ENCODE results near the gene MYCBP. TPM values are rescaled to one million over a fixed set of nuclear protein-coding genes. Genes with fewer than 3 reads are reported as not detected.

Gene MYCBP
- total and polyA plus RNA-seq, 5 donors from 2014 or later, result 8.3 to 68.6 (median 63.0) TPM

DNA sequence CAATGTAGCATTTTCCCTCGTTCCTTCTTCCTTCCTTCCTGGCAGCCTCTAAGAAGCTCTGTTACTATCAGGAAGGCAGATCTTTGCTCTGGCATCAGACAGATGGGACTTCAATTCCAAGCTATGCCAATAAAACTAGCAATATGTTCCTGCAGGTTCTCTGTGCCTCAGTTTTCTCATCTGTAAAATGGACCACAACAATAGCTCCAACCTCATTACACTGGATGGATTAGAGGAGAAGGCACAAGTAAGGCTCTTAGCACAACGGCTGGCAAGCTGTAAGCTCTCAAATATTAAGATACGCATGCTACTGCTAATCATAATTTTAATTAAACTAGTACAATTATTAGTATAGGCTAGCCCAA is 40.8 kb downstream of the MYCBP start:
- no peak for ATAC-seq (ENCODE audit: low read depth in 2 of 2)
- Histone ChIP-seq H3K27me3 (ENCODE audit: control insufficient read depth, insufficient read depth, low read length) (peaks cover 3% of the 10 kb centered on the region), H3K36me3 (ENCODE audit: control insufficient read depth, insufficient read depth, low read length) (no peaks in the 10 kb centered on the region), H3K4me3 (ENCODE audit: low read depth, low read length) (no peak overlapping the region), H3K27ac (ENCODE audit: insufficient read depth, low read length, poor library complexity, severe bottlenecking) (no peak overlapping the region), H3K9me3 (ENCODE audit: control insufficient read depth in 2 of 2, low read length in 2 of 2) (no peaks in the 10 kb centered on the region), H3K4me1 (ENCODE audit: control insufficient read depth, insufficient read depth, low read length, poor library complexity, severe bottlenecking) (no peaks in the 10 kb centered on the region)
- H3K9me3 Mint-ChIP-seq, result no peaks in the 10 kb centered on the region
- H3K27me3 Mint-ChIP-seq, result peaks cover 25% of the 10 kb centered on the region
- no peak overlapping the region for H3K27ac Mint-ChIP-seq
- peaks cover 0 to 6% (median 0%) of the 10 kb centered on the region in 4 donors for H3K4me1 Mint-ChIP-seq
- no peak for DNase-seq
- H3K4me3 Mint-ChIP-seq, result no peak overlapping the region
- no peaks in the 10 kb centered on the region for H3K36me3 Mint-ChIP-seq

DNA sequence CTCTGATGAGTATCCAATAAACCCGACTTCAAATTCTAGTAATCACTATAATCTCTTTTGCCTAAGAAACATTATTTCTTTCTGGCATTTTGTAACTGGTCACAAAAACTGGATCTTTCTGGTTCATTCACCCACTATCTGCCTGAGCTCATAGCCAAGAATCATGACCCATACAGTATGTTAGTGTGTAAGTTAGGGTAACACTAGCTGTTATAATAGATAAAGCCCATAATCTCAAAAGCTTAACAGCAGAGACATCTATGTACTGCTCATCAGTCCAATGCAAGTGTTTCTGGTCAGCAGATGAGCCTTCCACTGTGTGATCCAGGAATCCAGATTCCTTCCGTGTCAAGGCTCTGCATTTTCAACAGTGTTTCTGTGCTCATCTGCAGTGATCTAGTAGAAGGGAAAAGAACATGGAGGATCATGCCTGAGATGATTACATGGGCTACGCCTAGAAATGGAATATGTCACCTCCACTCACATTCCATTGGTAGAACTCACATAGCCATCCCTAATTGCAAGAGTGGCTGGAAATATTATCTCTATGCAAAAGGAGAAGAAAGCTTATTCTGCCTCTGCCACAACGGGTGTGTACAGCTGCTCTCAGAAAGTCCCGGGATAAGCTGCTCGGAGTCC is 41.3 kb downstream of the MYCBP start:
- H3K27me3 Mint-ChIP-seq, result peaks cover 30% of the 10 kb centered on the region
- H3K36me3 ChIP-seq (ENCODE audit: control insufficient read depth, insufficient read depth, low read length), result no peaks in the 10 kb centered on the region
- no peak overlapping the region for H3K27ac Mint-ChIP-seq
- no peak overlapping the region for H3K27ac ChIP-seq (ENCODE audit: insufficient read depth, low read length, poor library complexity, severe bottlenecking)
- no peak for ATAC-seq (ENCODE audit: low read depth in 2 of 2)
- H3K27me3 ChIP-seq (ENCODE audit: control insufficient read depth, insufficient read depth, low read length), result peaks cover 3% of the 10 kb centered on the region
- no peaks in the 10 kb centered on the region for H3K9me3 ChIP-seq (ENCODE audit: control insufficient read depth in 2 of 2, low read length in 2 of 2)
- no peak overlapping the region for H3K4me3 Mint-ChIP-seq
- H3K9me3 Mint-ChIP-seq, result no peaks in the 10 kb centered on the region
- H3K4me3 ChIP-seq (ENCODE audit: low read depth, low read length), result no peak overlapping the region
- DNase-seq, result no peak
- no peaks in the 10 kb centered on the region for H3K4me1 ChIP-seq (ENCODE audit: control insufficient read depth, insufficient read depth, low read length, poor library complexity, severe bottlenecking)
- H3K36me3 Mint-ChIP-seq, result no peaks in the 10 kb centered on the region
- H3K4me1 Mint-ChIP-seq, result peaks cover 0 to 6% (median 0%) of the 10 kb centered on the region in 4 donors

DNA sequence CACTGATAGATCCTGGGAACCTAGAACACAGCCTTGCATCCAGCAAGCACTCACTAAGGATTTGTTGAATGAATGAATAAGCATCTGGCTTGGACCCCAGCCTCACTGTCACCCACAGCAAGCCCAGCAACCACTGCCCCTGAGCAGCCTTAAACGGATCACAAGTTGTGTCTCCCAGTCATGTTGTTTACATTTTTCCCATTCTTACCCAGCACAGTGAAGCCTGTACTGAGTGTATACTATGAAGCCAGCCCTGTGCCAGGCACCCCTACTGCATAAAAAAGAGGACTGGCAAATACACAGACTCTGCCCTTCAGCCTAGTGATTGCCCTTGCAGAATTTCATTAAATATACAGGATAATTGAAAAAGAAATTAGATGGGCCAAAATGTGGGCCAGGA is 43.8 kb downstream of the MYCBP start:
- Histone ChIP-seq H3K9me3 (ENCODE audit: control insufficient read depth in 2 of 2, low read length in 2 of 2) (no peaks in the 10 kb centered on the region), H3K27me3 (ENCODE audit: control insufficient read depth, insufficient read depth, low read length) (peaks cover 5% of the 10 kb centered on the region), H3K27ac (ENCODE audit: insufficient read depth, low read length, poor library complexity, severe bottlenecking) (no peak overlapping the region), H3K4me1 (ENCODE audit: control insufficient read depth, insufficient read depth, low read length, poor library complexity, severe bottlenecking) (no peaks in the 10 kb centered on the region), H3K36me3 (ENCODE audit: control insufficient read depth, insufficient read depth, low read length) (no peaks in the 10 kb centered on the region), H3K4me3 (ENCODE audit: low read depth, low read length) (no peak overlapping the region)
- H3K4me1 Mint-ChIP-seq, result no peaks in the 10 kb centered on the region
- H3K36me3 Mint-ChIP-seq, result no peaks in the 10 kb centered on the region
- H3K27me3 Mint-ChIP-seq, result peaks cover 49% of the 10 kb centered on the region
- no peak for ATAC-seq (ENCODE audit: low read depth in 2 of 2)
- H3K27ac Mint-ChIP-seq, result no peak overlapping the region
- no peak overlapping the region for H3K4me3 Mint-ChIP-seq
- no peak for DNase-seq
- no peaks in the 10 kb centered on the region for H3K9me3 Mint-ChIP-seq

DNA sequence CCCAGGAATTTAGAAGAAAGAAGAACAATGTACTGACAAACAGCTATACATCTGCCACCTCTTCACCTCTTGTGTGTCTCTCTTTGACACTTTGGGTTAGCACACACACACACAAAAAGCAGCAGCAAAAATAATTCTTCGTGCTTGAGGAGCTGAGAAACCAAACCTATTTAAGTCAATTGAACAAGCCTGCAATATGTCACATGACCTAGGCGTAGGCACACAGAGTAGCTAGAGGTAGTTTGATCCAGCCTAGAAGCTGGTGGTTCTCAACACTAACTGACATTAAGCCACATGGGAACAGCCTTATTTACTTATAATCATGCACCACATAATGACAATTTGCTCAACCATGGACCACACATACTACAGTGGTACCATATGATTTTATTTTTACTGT is 45.8 kb downstream of the MYCBP start:
- no peak for DNase-seq
- Mint-ChIP-seq H3K9me3 (no peaks in the 10 kb centered on the region), H3K4me1 (no peaks in the 10 kb centered on the region), H3K36me3 (no peaks in the 10 kb centered on the region), H3K4me3 (no peak overlapping the region), H3K27ac (no peak overlapping the region), H3K27me3 (peaks cover 60% of the 10 kb centered on the region)
- Histone ChIP-seq H3K36me3 (ENCODE audit: control insufficient read depth, insufficient read depth, low read length) (no peaks in the 10 kb centered on the region), H3K9me3 (ENCODE audit: control insufficient read depth in 2 of 2, low read length in 2 of 2) (no peaks in the 10 kb centered on the region), H3K4me1 (ENCODE audit: control insufficient read depth, insufficient read depth, low read length, poor library complexity, severe bottlenecking) (no peaks in the 10 kb centered on the region), H3K27ac (ENCODE audit: insufficient read depth, low read length, poor library complexity, severe bottlenecking) (no peak overlapping the region), H3K4me3 (ENCODE audit: low read depth, low read length) (no peak overlapping the region), H3K27me3 (ENCODE audit: control insufficient read depth, insufficient read depth, low read length) (peaks cover 5% of the 10 kb centered on the region)
- no peak for ATAC-seq (ENCODE audit: low read depth in 2 of 2)

DNA sequence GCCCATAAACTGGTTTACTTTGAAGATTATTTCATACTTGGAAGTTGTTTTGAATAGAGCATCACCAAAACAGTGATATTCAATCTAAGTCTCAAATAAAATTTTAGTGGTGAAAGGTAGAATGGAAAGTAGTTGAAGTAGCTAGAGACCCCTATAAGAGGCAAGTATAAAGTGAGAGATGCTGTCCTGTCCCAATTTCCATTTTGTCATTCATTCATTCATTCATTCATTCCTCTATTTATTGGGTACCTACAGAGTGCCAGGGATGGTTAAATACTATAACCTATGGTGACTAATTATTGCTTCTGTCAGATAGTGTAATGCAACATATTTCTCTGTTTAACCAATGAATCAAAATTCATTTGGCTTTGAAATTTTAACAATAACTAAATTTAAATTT is 46.3 kb downstream of the MYCBP start:
- DNase-seq, result no peak
- no peaks in the 10 kb centered on the region for H3K4me1 Mint-ChIP-seq
- no peaks in the 10 kb centered on the region for H3K9me3 Mint-ChIP-seq
- H3K27ac Mint-ChIP-seq, result no peak overlapping the region
- no peak for ATAC-seq (ENCODE audit: low read depth in 2 of 2)
- Histone ChIP-seq H3K4me1 (ENCODE audit: control insufficient read depth, insufficient read depth, low read length, poor library complexity, severe bottlenecking) (no peaks in the 10 kb centered on the region), H3K36me3 (ENCODE audit: control insufficient read depth, insufficient read depth, low read length) (no peaks in the 10 kb centered on the region), H3K27me3 (ENCODE audit: control insufficient read depth, insufficient read depth, low read length) (peaks cover 5% of the 10 kb centered on the region), H3K27ac (ENCODE audit: insufficient read depth, low read length, poor library complexity, severe bottlenecking) (no peak overlapping the region), H3K9me3 (ENCODE audit: control insufficient read depth in 2 of 2, low read length in 2 of 2) (no peaks in the 10 kb centered on the region), H3K4me3 (ENCODE audit: low read depth, low read length) (no peak overlapping the region)
- H3K27me3 Mint-ChIP-seq, result peaks cover 65% of the 10 kb centered on the region
- H3K36me3 Mint-ChIP-seq, result no peaks in the 10 kb centered on the region
- H3K4me3 Mint-ChIP-seq, result no peak overlapping the region

DNA sequence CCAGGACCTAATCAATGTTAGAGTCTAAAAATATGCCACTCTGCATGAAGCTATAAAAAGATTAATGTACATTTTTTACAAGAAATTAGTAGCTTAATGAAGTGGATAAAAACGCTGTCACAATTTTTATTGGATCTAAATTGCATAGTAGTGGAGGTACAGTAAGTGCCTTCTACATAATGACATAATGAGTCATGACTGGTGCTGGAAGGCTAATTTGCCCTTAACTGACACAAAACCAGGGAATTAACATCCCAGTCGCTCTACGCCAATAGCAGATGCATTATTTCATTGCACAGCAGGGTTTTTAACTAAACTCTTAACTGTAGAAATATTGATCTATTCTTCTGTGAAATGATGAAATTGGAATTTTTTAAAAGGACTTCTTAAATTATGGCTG is 46.9 kb downstream of the MYCBP start:
- H3K9me3 ChIP-seq (ENCODE audit: control insufficient read depth in 2 of 2, low read length in 2 of 2), result no peaks in the 10 kb centered on the region
- Mint-ChIP-seq H3K9me3 (no peaks in the 10 kb centered on the region), H3K4me3 (no peak overlapping the region), H3K4me1 (no peaks in the 10 kb centered on the region), H3K27me3 (peaks cover 68% of the 10 kb centered on the region), H3K27ac (no peak overlapping the region), H3K36me3 (no peaks in the 10 kb centered on the region)
- DNase-seq (no peak), ATAC-seq (ENCODE audit: low read depth in 2 of 2) (no peak)
- H3K27me3 ChIP-seq (ENCODE audit: control insufficient read depth, insufficient read depth, low read length), result peaks cover 10% of the 10 kb centered on the region
- no peaks in the 10 kb centered on the region for H3K36me3 ChIP-seq (ENCODE audit: control insufficient read depth, insufficient read depth, low read length)
- no peak overlapping the region for H3K4me3 ChIP-seq (ENCODE audit: low read depth, low read length)
- no peak overlapping the region for H3K27ac ChIP-seq (ENCODE audit: insufficient read depth, low read length, poor library complexity, severe bottlenecking)
- no peaks in the 10 kb centered on the region for H3K4me1 ChIP-seq (ENCODE audit: control insufficient read depth, insufficient read depth, low read length, poor library complexity, severe bottlenecking)

DNA sequence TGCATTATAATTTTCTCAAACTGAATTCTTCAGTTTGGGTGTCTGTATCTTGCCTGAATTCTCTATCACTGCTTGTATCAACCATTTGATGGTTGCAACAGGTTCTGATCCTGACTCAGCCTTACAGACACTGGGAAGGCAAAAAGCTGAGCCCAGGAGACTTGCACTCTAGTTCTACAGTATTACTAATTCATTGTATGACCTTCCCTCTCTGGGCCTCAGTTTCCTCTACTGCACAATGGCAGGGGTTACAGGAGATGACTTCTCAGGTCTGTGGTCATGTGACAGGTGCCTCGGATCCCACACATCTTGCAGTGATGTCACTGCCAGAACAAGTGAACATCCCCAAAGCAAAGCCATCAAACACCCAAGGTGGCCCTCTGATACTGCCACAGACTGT is 52.3 kb downstream of the MYCBP start:
- peaks cover 28% of the 10 kb centered on the region for H3K27me3 ChIP-seq (ENCODE audit: control insufficient read depth, insufficient read depth, low read length)
- no peaks in the 10 kb centered on the region for H3K9me3 ChIP-seq (ENCODE audit: control insufficient read depth in 2 of 2, low read length in 2 of 2)
- no peak overlapping the region for H3K27ac ChIP-seq (ENCODE audit: insufficient read depth, low read length, poor library complexity, severe bottlenecking)
- no peak overlapping the region for H3K4me3 ChIP-seq (ENCODE audit: low read depth, low read length)
- H3K36me3 ChIP-seq (ENCODE audit: control insufficient read depth, insufficient read depth, low read length), result no peaks in the 10 kb centered on the region
- H3K27ac Mint-ChIP-seq, result no peak overlapping the region
- peaks cover 75% of the 10 kb centered on the region for H3K27me3 Mint-ChIP-seq
- H3K36me3 Mint-ChIP-seq, result no peaks in the 10 kb centered on the region
- no peak for DNase-seq
- no peak overlapping the region for H3K4me3 Mint-ChIP-seq
- peaks cover 0 to 14% (median 2%) of the 10 kb centered on the region in 4 donors for H3K4me1 Mint-ChIP-seq
- H3K9me3 Mint-ChIP-seq, result peaks cover 0 to 3% (median 0%) of the 10 kb centered on the region in 7 donors
- ATAC-seq (ENCODE audit: low read depth in 2 of 2), result no peak
- H3K4me1 ChIP-seq (ENCODE audit: control insufficient read depth, insufficient read depth, low read length, poor library complexity, severe bottlenecking), result peaks cover 13% of the 10 kb centered on the region

DNA sequence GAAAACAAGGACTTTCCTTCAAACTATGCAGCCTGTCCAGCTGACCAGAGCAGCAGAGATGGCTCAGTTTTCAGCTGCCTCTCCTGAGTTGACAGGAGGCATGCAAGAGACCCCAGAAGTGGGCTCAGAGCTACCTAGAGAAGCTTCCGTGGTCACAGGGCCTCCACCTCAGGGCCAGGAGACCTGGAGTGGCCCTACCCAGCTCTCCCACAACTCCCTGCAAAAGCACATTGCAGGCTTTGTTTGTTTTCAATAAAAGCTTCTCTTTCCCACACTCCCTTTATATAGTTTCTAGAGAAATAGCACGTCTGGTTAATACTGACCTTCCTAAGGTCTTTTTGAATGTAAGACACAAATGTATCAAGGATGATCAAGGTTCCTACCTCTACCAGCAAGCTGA is 53.6 kb downstream of the MYCBP start:
- no peak for ATAC-seq (ENCODE audit: low read depth in 2 of 2)
- Mint-ChIP-seq H3K36me3 (no peaks in the 10 kb centered on the region), H3K27me3 (peaks cover 75% of the 10 kb centered on the region), H3K4me3 (no peak overlapping the region), H3K27ac (no peak overlapping the region), H3K4me1 (peaks cover 0 to 19% (median 6%) of the 10 kb centered on the region in 4 donors), H3K9me3 (peaks cover 0 to 3% (median 0%) of the 10 kb centered on the region in 7 donors)
- H3K4me1 ChIP-seq (ENCODE audit: control insufficient read depth, insufficient read depth, low read length, poor library complexity, severe bottlenecking), result peaks cover 13% of the 10 kb centered on the region
- no peaks in the 10 kb centered on the region for H3K36me3 ChIP-seq (ENCODE audit: control insufficient read depth, insufficient read depth, low read length)
- H3K27me3 ChIP-seq (ENCODE audit: control insufficient read depth, insufficient read depth, low read length), result peaks cover 29% of the 10 kb centered on the region
- no peak overlapping the region for H3K27ac ChIP-seq (ENCODE audit: insufficient read depth, low read length, poor library complexity, severe bottlenecking)
- H3K4me3 ChIP-seq (ENCODE audit: low read depth, low read length), result no peak overlapping the region
- DNase-seq, result no peak
- no peaks in the 10 kb centered on the region for H3K9me3 ChIP-seq (ENCODE audit: control insufficient read depth in 2 of 2, low read length in 2 of 2)
